ENCODE data around the gene PRR27. TPM values are rescaled to one million over a fixed set of nuclear protein-coding genes. Genes with fewer than 3 reads are reported as not detected.

PRR27 gene
- total RNA-seq, result not detected
- not detected for polyA plus RNA-seq
- long read RNA-seq, donor 1, result 0 reads
- long read RNA-seq, donor 2, result 0 reads

DNA sequence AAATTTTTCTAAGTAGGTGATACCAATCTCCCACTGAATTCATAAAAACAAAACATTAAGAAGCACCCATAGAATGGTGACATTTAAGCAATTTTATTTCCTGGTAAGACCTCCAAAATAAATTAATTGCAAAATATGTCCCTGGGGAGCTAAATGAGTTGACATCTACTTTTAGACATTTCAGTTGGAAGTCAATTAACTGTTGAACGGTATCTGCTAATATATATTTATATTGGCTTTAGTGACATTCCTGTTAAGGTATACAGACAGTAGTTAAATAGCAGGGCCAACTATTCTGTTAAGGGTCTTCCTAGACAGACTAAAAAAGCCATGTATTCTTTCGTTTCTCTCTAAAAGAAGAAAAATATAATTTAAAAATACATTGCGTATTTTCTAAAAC, at the start of gene PRR27:
TSS of gene PRR27 (plus strand) at position 301 of the 400 bp plus-strand sequence. CDS start 139 bp downstream, outside the sequence.
- Histone ChIP-seq H3K4me1 (no peaks in the 10 kb centered on the region), H3K27ac (no peak within 1 kb of the TSS), H3K4me3 (no peak within 1 kb of the TSS), H3K36me3 (ENCODE audit: insufficient read depth in 1 of 2, low read depth in 1 of 2) (no peaks in the 10 kb centered on the region), H3K27me3 (ENCODE audit: insufficient read depth in 3 of 3, low read length in 2 of 3) (no peaks in the 10 kb centered on the region), H3K9me3 (no peaks in the 10 kb centered on the region)
- 84 to 86% (median 85%) methylated on average over 3 of the region's 3 CpGs for WGBS, 3 donors
- intact Hi-C loops (cut with DNase I), result no loop called here
- DNase-seq, result no peak
- no peak for ATAC-seq
- no peak for TF ChIP-seq CTCF (IDR thresholded peaks at IDR 0.05)

- no peaks in the 10 kb centered on the region for H3K4me1 ChIP-seq
- no peaks in the 10 kb centered on the region for H3K36me3 ChIP-seq (ENCODE audit: insufficient read depth in 1 of 2, low read depth in 1 of 2)
- no peaks in the 10 kb centered on the region for H3K9me3 ChIP-seq
- H3K4me3 ChIP-seq, result no peak overlapping the region
- intact Hi-C loops (cut with DNase I), result no loop called here
- DNase-seq, result no peak
- H3K27me3 ChIP-seq (ENCODE audit: insufficient read depth in 3 of 3, low read length in 2 of 3), result no peaks in the 10 kb centered on the region
- ATAC-seq, result no peak
- no peak overlapping the region for H3K27ac ChIP-seq
- no peak for TF ChIP-seq CTCF (IDR thresholded peaks at IDR 0.05)
These were observed 43.1 kb upstream of the PRR27 start for GRCh38 chr4:70110917-70111316.

- TF ChIP-seq CTCF (IDR thresholded peaks at IDR 0.05), result no peak
- no peak for DNase-seq
- H3K27me3 ChIP-seq (ENCODE audit: insufficient read depth in 3 of 3, low read length in 2 of 3), result no peaks in the 10 kb centered on the region
- no peak overlapping the region for H3K27ac ChIP-seq
- H3K4me3 ChIP-seq, result no peak overlapping the region
- no peaks in the 10 kb centered on the region for H3K4me1 ChIP-seq
- no peaks in the 10 kb centered on the region for H3K36me3 ChIP-seq (ENCODE audit: insufficient read depth in 1 of 2, low read depth in 1 of 2)
- no peak for ATAC-seq
- H3K9me3 ChIP-seq, result no peaks in the 10 kb centered on the region
- WGBS, 3 donors, result 66 to 87% (median 71%) methylated on average over 1 of the region's 1 CpG
- intact Hi-C loops (cut with DNase I), result no loop called here
These were observed 40.4 kb upstream of the PRR27 start for GRCh38 chr4:70113656-70114055.

- ATAC-seq (no peak), DNase-seq (no peak)
- H3K9me3 ChIP-seq, result no peaks in the 10 kb centered on the region
- 55 to 61% (median 59%) methylated on average over 2 of the region's 2 CpGs for WGBS, 3 donors
- no peak overlapping the region for H3K27ac ChIP-seq
- no peak for TF ChIP-seq CTCF (IDR thresholded peaks at IDR 0.05)
- H3K4me3 ChIP-seq, result no peak overlapping the region
- H3K4me1 ChIP-seq, result no peaks in the 10 kb centered on the region
- H3K36me3 ChIP-seq (ENCODE audit: insufficient read depth in 1 of 2, low read depth in 1 of 2), result no peaks in the 10 kb centered on the region
- H3K27me3 ChIP-seq (ENCODE audit: insufficient read depth in 3 of 3, low read length in 2 of 3), result no peaks in the 10 kb centered on the region
- intact Hi-C loops (cut with DNase I), result no loop called here
These were observed 39.9 kb upstream of the PRR27 start for GRCh38 chr4:70114096-70114495.

- 62 to 80% (median 70%) methylated on average over 1 of the region's 1 CpG for WGBS, 3 donors
These were observed 33.7 kb upstream of the PRR27 start for GRCh38 chr4:70120323-70120722.

More at GRCh38 chr4:70120323-70120722, 33.7 kb upstream of the PRR27 start:
- ATAC-seq, result no peak
- no peak overlapping the region for H3K27ac ChIP-seq
- no peaks in the 10 kb centered on the region for H3K27me3 ChIP-seq (ENCODE audit: insufficient read depth in 3 of 3, low read length in 2 of 3)
- no peak for DNase-seq
- TF ChIP-seq CTCF (IDR thresholded peaks at IDR 0.05), result no peak
- H3K9me3 ChIP-seq, result peaks cover 9% of the 10 kb centered on the region
- intact Hi-C loops (cut with DNase I), result no loop called here
- no peaks in the 10 kb centered on the region for H3K36me3 ChIP-seq (ENCODE audit: insufficient read depth in 1 of 2, low read depth in 1 of 2)
- H3K4me1 ChIP-seq, result no peaks in the 10 kb centered on the region
- H3K4me3 ChIP-seq, result no peak overlapping the region

Data from psoas muscle (tissue), 8 donors.